LoVo (cell line): ENCODE measurements around the gene KLHL26.

Experiments used
- DNase-seq: peaks from one replicate; pipeline ENCODE4 v3.0.0-alpha.2; 2016; ENCODE audit warnings: low spot score

The KLHL26 gene

DNA sequence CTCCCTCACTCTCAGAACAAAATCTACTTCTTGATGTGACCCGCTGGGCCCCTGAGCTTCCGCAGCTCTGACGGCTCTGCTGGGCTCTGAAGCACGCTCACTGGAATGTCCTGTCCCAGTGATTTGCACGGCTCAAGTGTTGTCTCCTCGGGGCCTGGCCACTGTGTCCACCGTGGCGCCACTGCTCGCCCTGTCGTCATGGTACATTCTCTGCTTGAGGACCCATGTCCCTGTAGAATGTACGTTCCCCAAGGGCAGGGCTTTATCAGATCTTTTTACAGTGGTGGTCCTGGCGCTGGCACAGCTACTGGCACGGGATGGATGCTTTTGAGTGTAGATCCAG lies 12.1 kb downstream of the KLHL26 start:
- no peak for DNase-seq

DNA sequence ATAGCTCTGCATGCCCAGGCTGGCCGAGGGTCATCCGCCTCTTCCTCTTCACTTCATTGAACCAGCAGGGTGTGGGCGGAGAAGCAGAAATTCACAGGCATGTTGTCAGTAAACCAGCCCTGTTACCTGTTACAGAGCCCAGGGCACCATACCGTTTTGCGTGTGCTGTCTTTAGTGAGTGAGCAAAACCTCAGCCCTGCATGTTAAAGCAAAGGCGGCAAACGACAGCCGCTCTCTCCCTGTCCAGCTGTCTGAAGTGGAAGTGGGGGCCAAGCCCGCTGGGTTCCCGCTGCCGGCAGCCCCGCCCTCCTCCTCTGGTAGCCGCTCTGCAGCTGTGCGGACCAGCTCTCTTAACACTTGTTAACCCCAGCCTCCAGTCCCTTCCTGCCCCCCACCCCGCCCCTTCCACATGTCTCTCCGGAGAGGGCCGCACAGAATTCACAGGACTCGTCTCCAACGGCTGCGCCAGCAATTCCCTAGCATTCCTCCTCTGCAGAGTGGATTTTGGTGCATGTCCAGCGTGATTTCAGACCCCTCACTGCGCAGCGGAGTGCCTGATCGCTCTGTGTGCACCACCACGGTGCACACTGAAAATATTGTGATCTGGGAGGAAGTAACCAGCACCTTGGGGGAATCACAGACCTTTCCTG lies 12.7 kb downstream of the KLHL26 start:
- no peak for DNase-seq

DNA sequence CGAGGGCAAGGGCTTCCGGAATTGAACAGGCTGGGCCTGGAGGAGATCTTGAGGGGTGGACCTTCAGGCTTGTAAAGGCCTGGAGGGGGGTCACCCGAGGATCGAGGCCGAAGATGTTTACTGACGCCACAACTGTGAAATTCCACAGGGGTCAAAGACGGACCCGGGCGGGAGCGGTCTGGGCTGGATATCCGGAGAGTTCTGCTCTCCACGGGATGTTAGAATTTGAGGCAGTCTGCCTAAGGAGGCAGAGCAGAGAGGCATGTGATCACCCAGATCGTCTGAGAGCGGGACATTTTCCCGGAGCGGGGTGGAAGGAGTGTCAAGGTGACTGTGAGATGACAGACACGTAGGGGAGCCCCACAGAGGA lies 13.2 kb downstream of the KLHL26 start:
- no peak for DNase-seq

DNA sequence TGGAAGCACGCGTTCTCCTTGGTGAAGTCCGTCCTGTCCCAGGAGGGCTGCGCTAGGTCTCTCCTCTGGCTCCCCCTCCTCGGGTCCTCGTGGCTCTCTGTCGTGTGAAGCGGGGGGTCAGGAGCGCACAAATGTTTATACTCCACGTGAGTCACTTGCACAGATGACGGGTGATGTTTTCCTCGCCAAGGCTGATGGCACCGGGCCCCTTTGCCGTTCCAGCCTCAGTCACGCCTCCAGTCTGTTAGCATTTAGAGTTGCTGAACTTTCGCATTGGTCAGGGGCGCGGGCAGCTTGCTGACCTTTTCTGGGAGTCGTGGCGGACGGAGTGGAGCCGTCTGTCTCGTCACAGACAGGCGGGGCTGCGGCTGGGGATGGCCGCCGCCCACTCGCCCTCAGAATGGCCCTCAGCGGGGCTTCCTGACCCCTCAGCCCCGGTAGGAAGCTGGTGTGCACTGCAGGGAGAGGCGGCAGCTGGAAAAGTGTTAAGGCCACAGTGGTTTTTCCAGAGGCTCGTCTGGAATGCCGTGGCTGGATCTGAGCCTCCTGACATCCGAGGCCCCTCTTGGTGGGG lies 13.7 kb downstream of the KLHL26 start:
- no peak for DNase-seq

DNA sequence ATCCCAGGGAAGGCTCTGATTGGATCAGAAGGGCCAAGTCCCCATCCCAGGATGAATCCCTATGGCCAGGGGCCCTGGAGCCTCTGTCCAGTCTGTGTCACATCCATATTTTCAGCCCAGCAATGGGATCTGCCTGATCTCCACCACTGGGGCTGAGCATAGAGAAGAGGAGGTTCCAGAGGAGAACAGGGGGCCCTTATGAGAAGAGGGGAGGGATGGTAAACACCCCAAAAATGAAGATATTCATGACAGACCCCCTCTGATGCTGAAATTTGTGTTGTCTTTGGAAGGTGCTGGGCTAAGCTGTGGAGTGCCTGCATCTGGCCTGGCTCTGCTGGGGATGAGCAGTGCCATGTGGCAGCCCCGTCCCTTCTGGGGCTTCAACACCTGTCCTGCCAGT lies 14.5 kb downstream of the KLHL26 start:
- DNase-seq = no peak

DNA sequence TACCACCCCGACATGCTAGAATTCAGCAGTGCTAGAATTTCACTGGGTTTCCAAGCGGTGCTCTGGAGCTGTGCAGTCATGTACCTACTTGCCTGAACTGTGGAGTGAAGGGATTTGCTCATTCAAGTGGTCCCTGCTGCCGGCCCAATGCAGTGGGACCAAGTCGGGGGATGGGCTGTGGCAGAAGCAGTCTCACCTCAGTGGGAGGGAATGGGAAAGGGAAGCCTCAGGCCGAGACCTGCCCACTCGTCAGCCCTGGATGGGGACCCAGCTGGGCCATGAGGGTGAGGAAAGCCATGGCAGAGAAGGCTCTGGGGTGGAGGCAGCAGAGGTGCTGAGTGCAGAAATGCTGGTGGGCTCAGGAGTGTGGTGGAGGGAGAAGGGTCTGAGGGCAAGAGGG lies 14.9 kb downstream of the KLHL26 start:
- DNase-seq = no peak

DNA sequence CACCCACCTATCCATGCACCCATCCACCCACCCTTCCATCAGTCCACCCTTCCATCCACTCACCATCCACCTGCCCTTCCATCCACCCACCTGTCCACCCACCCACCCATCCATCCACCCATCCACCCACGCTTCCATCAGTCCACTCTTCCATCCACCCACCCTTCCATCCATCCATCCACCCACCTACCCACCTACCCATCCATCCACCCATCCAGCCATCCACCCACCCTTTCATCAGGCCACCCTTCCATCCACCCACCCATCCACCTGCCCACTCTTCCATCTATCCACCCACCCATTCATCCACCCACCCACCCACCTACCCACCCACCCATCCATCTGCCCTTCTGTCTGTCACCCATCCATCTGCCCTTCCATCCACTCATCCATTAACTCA lies 17.0 kb downstream of the KLHL26 start:
- no peak for DNase-seq

DNA sequence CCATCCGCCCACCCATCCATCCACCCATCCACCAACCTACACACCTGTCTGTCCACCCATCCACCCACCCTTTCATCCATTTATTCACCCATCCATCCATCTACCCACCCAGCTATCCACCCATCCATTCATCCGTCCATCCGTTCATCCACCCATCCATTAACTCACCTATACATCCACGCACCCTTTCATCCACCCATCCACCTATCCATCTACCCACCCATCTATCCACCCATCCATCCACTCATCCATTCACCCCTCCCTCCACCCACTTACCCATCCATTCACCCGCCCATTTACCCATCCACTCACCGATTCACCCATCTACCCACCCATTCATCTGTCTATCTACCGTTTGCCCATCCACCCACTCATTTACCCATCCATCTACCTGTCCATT lies 17.6 kb downstream of the KLHL26 start:
- DNase-seq = no peak

DNA sequence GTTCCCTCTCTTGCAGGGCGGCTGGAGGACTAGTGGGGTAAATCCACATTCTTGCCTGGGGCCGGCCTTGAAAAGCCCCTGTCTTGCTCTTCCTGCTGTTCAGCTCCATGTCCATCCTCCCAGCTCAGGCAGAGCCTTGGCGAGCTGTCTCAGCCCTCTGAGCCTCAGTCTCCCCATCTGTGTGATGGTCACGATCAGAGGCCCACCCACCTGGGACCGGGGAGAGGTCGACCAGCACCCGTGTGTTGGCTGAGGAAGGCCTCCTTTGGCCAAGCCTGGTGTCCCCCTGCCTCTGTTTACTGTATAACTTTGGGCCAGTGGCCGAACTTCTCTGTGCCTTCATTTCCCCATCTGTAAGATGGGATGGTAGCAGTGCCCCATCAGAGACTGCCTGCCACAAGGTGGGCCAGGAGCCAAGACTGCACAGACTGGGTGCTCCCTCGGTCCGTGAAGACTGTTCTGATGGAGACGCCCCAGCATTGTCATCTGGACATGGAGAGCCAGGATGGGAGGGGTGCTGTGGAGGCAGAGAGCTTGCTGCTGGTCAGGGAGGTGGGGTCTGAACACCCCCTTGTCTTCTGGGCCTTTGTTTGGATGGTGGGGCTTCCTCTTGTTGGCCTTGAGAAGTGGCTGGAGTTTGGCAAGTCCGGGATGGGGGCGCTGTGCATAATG lies 18.5 kb downstream of the KLHL26 start:
- DNase-seq = no peak

DNA sequence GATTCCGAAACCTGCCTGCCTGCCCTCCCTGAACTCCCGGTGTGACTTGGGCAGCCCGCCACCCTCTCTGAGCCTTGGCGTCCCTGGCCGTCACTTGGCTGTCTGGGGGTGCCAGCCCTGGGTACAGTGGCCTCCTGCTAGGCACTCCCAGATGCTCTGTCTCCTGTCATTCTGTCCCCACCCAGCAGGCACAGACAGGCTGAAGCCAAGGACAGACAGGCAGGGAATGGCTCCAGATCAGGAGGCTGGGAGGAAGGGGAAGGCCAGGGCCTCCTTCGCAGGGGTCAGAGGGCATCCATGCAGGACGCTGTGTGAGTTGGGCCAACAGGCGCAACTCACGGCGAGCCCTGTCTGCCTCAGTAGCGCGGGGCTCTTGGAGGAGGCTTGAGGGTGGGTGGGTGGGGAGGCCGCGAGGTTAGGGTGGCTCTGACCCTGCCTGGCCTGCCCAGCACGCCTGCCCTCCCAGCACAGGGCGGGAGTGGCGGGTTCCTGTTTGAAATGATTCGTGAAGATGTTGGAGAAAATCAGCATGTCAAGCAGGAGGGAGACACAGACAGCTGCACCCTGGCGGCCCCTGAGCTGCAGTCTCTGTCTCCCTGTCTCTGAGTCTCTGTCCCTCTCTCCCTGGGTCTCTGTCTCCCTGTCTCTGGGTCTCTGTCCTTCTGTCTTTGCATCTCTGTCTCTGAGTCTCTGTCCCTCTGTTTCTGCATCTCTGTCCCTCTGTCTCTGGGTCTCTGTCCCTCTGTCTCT lies 19.7 kb downstream of the KLHL26 start:
- DNase-seq = no peak

DNA sequence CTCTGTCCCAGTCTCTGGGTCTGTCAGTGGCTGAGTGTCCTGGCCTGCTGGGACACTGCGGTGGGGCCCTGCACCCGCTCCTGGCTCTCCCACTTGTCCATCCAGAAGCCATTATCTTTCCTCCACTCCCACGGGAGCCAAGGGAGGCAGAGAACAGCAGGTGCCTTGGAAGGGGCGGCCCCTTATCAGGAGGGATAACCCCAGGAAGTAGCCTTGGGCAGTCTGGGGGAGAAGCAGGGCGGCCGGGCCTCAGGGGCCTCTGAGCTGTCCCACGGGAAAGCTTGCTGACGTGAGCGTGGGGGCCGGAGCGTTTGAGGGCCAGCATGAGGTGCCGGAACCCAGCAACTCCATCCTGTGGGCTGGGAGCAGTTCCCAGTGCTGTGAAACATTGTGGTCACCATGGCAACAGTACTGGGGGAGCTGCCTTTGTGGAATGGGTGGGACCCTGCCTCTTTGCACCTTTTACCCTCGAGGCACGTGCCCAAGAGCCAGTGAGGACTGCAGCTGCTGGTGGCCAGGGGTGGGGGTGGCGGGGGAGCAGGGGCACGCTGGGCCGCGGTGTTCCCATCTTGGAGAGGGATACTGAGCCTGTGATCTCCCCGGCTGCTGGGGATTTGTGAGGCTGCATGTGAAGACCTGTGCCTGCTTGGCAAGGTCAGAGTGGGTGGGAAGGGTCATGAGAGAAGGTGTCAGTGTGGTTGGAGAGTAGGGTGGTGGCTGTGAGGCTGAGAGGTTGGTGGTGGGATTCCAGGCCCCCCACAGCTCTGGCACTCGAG lies 20.9 kb downstream of the KLHL26 start:
- no peak for DNase-seq

DNA sequence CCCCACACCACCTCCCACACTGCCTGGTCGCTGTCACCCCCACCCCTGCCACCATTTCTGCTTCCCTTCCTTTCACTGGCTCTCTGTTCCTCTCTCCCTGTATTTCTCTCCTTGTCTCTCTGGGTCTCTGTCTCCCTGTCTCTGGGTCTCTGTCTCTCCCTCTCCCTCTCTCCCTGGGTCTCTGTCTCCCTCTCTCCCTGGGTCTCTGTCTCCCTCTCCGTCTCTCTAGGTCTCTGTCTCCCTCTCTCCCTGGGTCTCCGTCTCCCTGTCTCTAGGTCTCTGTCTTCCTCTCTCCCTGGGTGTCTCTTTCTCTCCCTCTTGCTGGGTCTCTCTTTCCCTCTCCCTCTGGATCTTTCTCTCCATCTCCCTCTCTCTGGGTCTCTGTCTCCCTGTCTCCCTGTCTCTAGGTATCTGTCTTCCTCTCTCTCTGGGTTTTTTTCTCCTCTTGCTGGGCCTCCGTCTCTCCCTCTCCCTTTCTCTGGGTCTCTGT lies 21.6 kb downstream of the KLHL26 start:
- no peak for DNase-seq

DNA sequence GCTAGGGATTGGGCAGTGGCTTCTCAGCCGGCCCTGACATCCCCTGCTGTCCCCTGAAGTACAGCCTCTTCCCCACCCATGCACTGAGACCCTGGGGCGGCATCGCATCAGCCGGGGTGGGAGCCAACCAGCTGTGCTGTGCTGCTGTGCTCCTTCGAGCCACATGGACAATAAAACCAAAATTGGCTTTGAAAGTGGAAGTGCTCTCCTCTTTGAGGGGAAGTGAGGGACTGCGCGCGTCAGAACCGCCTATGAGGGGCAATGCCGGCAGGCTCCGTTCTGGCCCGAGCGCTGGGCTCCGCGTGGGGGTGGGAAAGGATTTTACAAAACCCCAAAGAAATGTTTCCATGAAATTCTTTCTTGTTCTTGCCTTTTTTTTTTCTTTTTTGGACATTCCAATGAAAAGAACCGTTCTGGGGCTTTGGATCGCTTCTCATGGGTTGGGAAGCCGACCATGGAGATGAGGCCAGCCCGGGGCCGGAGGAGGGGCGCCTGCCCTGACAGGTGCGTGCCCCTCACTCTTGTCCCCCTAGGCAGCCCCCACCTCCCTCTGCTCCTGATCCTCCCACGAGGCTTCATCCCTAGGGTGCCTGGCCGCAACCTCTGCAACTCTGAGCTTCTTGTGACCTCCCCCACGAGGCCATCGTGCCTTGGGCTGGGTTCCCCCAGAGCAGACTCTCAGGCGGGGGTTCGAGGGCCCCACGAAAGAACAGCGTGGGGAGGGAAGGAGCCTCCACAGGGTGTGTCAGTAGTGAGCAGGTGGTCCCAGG lies 22.6 kb downstream of the KLHL26 start:
- DNase-seq = no peak

DNA sequence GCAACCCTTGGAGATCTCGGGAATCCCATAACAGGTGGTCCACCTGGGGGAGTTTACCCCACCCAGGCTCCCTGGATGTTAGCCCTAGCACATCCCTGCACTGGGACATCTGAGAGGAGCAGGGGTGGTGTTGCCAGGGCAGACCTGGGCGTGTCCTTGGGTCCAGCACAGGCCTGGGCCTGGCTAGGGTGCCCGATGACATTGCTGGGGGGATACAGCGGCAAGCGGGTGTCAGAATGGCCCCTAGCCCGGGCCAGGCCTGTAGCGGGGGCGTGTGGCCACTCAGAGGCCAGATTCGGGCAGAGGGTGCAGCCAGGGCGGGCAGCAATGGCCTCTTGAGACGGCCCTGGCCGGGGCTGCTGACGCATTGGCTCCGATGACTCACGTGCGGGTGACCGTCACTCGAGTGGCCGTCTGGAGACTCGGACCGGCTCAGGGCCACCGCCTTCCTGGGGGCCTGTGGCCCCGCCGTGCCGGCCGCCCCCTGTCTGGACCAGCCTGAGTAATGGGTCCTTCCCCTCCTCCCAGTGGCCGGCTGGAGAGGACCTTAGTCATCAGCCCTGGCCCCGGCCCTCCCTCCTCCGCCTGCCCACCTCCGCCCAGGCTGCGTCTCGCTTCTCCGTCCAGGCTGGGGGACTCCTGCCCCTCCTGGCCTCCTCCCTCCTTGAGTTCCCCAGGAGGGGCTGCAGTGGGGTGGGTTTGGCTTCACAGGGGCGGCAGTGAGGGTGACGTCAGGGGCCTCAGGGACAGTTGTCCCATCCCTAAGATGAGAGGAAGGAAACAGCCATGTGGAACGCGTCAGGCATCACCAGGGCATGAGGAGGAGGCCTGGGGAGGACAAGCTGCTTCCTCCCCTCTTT lies 23.5 kb downstream of the KLHL26 start:
- DNase-seq = no peak

DNA sequence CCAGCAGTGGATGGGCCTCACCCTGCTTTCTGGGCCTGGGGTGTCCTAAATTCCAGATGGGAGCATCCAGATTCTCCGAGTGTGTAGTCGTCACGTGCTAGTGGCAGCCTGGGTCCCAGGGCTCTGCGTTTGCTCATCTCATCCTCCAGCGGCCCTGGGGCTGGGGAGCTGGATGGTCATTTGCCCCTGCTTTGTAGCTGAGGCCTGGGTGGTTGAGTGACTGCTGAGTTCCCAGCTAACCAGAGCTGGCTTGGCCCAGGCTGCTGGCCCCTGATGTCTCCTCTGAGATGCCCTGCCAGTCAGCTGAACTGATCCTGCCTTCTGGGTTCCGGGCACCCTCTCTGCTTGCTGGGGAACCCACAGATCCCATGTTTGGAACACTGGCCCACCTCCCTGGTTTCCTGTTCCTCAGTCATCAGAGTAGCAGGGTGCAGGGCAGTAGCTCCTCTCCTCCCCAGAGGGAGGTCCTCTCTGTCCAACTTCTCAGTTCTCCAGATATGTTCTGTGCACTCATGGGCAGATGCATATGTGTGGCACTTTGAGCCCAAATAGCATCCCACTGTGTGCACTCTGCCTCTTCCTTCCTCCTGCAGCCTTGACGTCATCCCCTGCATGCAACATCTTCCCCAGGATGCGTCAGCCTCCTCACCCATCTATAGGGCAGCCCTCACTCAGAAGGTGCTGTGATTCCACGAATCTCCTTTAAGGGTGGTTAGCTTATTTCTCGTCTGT lies 24.3 kb downstream of the KLHL26 start:
- DNase-seq = no peak

DNA sequence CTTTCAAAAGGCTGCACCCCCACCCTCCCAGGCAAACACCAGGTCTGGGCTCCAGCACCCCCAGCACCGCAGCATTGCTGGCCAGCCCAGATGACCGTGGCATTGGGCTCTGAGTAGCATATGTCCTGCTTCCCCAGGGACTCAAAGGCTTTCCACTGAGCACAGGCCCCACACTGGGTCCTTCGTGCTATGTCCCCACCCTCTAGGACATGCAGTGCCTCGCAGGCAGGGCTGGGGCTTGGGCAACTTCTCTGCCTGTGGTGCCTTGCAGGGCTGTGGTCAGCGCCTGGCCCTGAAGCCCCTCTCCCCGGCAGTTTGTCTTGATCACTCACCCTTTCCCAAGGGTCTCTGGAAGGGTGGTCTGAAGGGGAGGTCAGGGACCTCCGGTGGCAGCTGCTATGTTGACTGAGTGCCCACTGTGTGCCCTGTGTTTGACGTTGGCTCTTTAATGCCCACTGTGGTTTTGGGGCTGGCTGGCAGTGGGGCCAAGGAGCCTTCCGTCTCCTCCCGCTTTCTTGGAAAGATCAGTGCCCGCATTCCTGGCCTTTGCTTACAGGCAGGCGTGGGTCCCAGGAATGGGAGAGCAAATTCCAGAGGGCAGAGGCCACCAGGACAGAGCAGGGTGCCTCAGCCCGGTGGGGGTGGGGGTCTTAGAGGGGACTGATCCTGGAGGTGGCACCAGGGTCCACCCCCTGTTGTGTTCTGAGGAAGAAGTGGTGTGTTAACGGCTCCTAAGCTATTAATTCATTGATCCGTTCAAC lies 26.3 kb downstream of the KLHL26 start:
- no peak for DNase-seq

DNA sequence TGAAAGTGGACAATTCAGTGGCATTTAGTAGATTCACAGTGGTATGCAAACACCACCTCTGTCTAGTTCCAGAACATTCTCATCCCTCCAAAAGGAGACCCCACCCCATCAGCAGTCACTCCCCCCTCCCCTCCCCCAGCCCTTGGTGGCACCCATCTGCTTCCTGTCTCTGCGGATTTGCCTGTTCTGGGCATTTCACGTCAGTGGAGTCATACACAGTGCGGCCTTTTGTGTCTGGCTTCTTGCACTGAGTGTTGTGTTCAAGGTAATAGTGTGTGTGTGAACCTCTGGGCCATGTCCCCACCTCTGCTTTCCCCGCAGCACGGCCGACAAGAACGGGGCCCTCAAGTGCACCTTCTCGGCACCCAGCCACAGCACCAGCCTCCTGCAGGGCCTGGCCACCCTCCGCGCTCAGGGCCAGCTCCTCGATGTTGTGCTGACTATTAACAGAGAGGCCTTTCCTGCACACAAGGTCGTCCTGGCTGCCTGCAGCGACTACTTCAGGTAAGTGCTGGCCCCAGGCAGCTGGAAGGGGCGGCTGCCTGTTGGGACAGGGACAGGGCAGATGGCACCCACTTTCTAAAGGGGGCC lies 27.2 kb downstream of the KLHL26 start:
- DNase-seq = no peak

DNA sequence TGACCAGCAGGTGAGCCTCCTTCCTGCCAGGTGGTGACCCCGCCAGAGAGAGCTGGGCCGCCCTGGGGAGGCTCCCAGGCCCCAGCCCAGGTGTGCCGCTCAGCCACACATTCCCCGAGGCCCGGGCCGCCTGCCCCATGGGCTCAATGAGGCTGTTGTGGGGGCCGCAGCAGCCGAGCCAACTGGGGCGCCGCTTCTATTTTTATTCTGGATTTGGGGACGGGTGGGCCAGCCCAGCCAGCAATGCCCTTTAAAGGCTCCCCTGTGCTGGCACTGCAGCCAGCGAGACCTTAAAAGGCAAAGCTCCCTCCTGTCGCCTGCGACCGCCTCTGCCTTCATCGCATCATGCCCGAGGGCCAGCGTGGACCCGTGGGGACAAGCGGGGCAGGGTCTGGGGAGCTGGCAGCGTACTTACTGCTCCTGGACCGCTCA lies 29.0 kb downstream of the KLHL26 start:
- DNase-seq = no peak

DNA sequence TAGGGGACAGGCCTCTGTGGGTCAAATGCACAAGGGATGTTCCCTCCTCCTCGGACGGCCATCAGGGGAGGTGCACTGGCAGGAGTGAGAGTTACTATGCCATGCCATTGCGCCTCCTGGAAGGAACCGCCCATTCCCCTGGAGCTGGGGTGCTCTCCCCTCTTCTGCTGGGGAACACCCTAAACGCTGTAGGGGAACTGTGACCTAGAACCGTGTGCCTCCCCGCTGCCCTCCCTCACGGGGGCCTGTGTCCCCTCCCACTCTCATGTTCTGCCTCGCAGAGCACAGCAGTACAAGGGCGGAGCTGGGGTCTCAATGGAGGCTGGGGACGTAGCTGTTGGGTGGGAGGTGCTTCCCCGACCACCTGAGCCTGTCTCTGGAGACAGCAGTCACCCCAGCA lies 29.5 kb downstream of the KLHL26 start:
- no peak for DNase-seq
